ENCODE measurements around the gene PGM2. TPM values are rescaled to one million over a fixed set of nuclear protein-coding genes. Genes with fewer than 3 reads are reported as not detected.

Gene PGM2
- total RNA-seq, 4 donors from 2014 or later: 13.7 to 24.3 (median 15.5) TPM

- Histone ChIP-seq H3K9me3 (no peaks in the 10 kb centered on the region), H3K27ac (no peak overlapping the region), H3K27me3 (no peaks in the 10 kb centered on the region), H3K4me3 (no peak overlapping the region), H3K36me3 (peaks cover 0 to 77% (median 0%) of the 10 kb centered on the region in 3 donors), H3K4me1 (no peaks in the 10 kb centered on the region)
- 45 to 47% methylated on average over 5 of the region's 5 CpGs for WGBS, 2 donors
- TF ChIP-seq EP300 (IDR thresholded peaks at IDR 0.05): no peak
- no peak for TF ChIP-seq POLR2A (IDR thresholded peaks at IDR 0.05)
- no peak for TF ChIP-seq CTCF (IDR thresholded peaks at IDR 0.05)
- no peak for DNase-seq (ENCODE audit: low spot score in 2 of 2)
Observed at GRCh38 chr4:37847311-37847884, 20.9 kb downstream of the PGM2 start.

- Histone ChIP-seq H3K27me3 (no peaks in the 10 kb centered on the region), H3K36me3 (peaks cover 0 to 50% (median 0%) of the 10 kb centered on the region in 3 donors), H3K4me1 (no peaks in the 10 kb centered on the region), H3K4me3 (no peak overlapping the region), H3K27ac (no peak overlapping the region), H3K9me3 (no peaks in the 10 kb centered on the region)
- DNase-seq (ENCODE audit: low spot score in 2 of 2): no peak
- TF ChIP-seq POLR2A (IDR thresholded peaks at IDR 0.05): no peak
- WGBS, 2 donors: 80 to 87% methylated on average over 2 of the region's 2 CpGs
Observed at GRCh38 chr4:37852376-37852775, 25.9 kb downstream of the PGM2 start.

- no peak for TF ChIP-seq CTCF (IDR thresholded peaks at IDR 0.05)
- no peak for TF ChIP-seq POLR2A (IDR thresholded peaks at IDR 0.05)
- no peak for TF ChIP-seq EP300 (IDR thresholded peaks at IDR 0.05)
- H3K27me3 ChIP-seq: no peaks in the 10 kb centered on the region
- 88 to 96% methylated on average over 4 of the region's 4 CpGs for WGBS, 2 donors
Observed at GRCh38 chr4:37858112-37858511, 31.6 kb downstream of the PGM2 start.

GRCh38 chr4:37858872-37859271 is 32.4 kb downstream of the PGM2 start:
- Histone ChIP-seq H3K27me3 (no peaks in the 10 kb centered on the region), H3K4me3 (no peak overlapping the region), H3K27ac (no peak overlapping the region), H3K9me3 (no peaks in the 10 kb centered on the region), H3K36me3 (peaks cover 0 to 22% (median 0%) of the 10 kb centered on the region in 3 donors), H3K4me1 (no peaks in the 10 kb centered on the region)
- TF ChIP-seq POLR2A (IDR thresholded peaks at IDR 0.05) (no peak), EP300 (IDR thresholded peaks at IDR 0.05) (no peak), CTCF (IDR thresholded peaks at IDR 0.05) (no peak)
- DNase-seq (ENCODE audit: low spot score in 2 of 2): no peak

More at GRCh38 chr4:37858112-37858511, 31.6 kb downstream of the PGM2 start:
- H3K36me3 ChIP-seq: peaks cover 0 to 22% (median 0%) of the 10 kb centered on the region in 3 donors
- H3K9me3 ChIP-seq: no peaks in the 10 kb centered on the region
- H3K4me3 ChIP-seq: no peak overlapping the region
- DNase-seq (ENCODE audit: low spot score in 2 of 2): no peak
- H3K4me1 ChIP-seq: no peaks in the 10 kb centered on the region
- H3K27ac ChIP-seq: no peak overlapping the region

- no peaks in the 10 kb centered on the region for H3K27me3 ChIP-seq
- peaks cover 0 to 17% (median 0%) of the 10 kb centered on the region in 3 donors for H3K36me3 ChIP-seq
- no peak overlapping the region for H3K4me3 ChIP-seq
- no peak overlapping the region for H3K27ac ChIP-seq
- 87 to 98% methylated on average over 1 of the region's 1 CpG for WGBS, 2 donors
- peaks cover 0 to 10% (median 0%) of the 10 kb centered on the region in 4 donors for H3K4me1 ChIP-seq
- no peak for DNase-seq (ENCODE audit: low spot score in 2 of 2)
- no peaks in the 10 kb centered on the region for H3K9me3 ChIP-seq
- TF ChIP-seq POLR2A (IDR thresholded peaks at IDR 0.05) (no peak), CTCF (IDR thresholded peaks at IDR 0.05) (no peak), EP300 (IDR thresholded peaks at IDR 0.05) (no peak)
Observed at GRCh38 chr4:37860266-37860665, 33.8 kb downstream of the PGM2 start.

Data from tibial nerve (tissue), 4 donors.